WERI-Rb-1 (cell line): ENCODE results near the gene PRICKLE2.
"Not testable (repeated sequence)": the region's sequence is repeated elsewhere in the genome, so short reads cannot be mapped to it uniquely, and the experiment has no call there.

Source experiments
- DNase-seq: peaks from one replicate; pipeline ENCODE4 v3.0.0-alpha.2; 2020
- H3K27ac ChIP-seq: fragments of 250-450 bp; sonication (Bioruptor Pico); 2 replicates; pipeline ENCODE4 v1.5.1; 2020; ENCODE audit warnings: mild to moderate bottlenecking, moderate library complexity
- H3K27me3 ChIP-seq: fragments of 250-450 bp; sonication (Bioruptor Pico); 2 replicates; pipeline ENCODE4 v1.5.1; 2021; ENCODE audit warnings: mild to moderate bottlenecking, low read depth, moderate library complexity; ENCODE audit not compliant: insufficient read depth, severe bottlenecking
- H3K36me3 ChIP-seq: fragments of 250-450 bp; sonication (Bioruptor Pico); 2 replicates; pipeline ENCODE4 v1.5.1; 2020; ENCODE audit warnings: mild to moderate bottlenecking, moderate library complexity
- H3K4me3 ChIP-seq: 2 replicates; pipeline ENCODE4 v1.5.1; 2011; ENCODE audit warnings: low read depth, mild to moderate bottlenecking, control low read depth, low read length
- H3K9me3 ChIP-seq: fragments of 250-450 bp; sonication (Bioruptor Pico); 2 replicates; pipeline ENCODE4 v1.5.1; 2021; ENCODE audit warnings: mild to moderate bottlenecking, moderate library complexity; ENCODE audit not compliant: severe bottlenecking
- CTCF ChIP-seq: IDR thresholded peaks from 2 replicates; pipeline ENCODE4 v1.5.1; 2011; ENCODE audit warnings: low read depth, mild to moderate bottlenecking, control low read depth, inconsistent platforms, low read length

The PRICKLE2 gene

GRCh38 chr3:64094713-64095079 lies 130.6 kb downstream of the PRICKLE2 start:
- Histone ChIP-seq H3K27me3 (no peaks in the 10 kb centered on the region), H3K4me3 (no peak overlapping the region), H3K36me3 (peaks cover 24% of the 10 kb centered on the region), H3K9me3 (no peaks in the 10 kb centered on the region), H3K27ac (no peak overlapping the region)
- no peak for DNase-seq
- no peak for TF ChIP-seq CTCF

GRCh38 chr3:64093825-64094712 lies 131.2 kb downstream of the PRICKLE2 start:
- no peaks in the 10 kb centered on the region for H3K27me3 ChIP-seq
- no peak for DNase-seq
- H3K27ac ChIP-seq, result no peak overlapping the region
- no peaks in the 10 kb centered on the region for H3K9me3 ChIP-seq
- peaks cover 18% of the 10 kb centered on the region for H3K36me3 ChIP-seq
- no peak for TF ChIP-seq CTCF
- H3K4me3 ChIP-seq, result no peak overlapping the region

- H3K27me3 ChIP-seq, result no peaks in the 10 kb centered on the region
- no peak for TF ChIP-seq CTCF
- no peak overlapping the region for H3K4me3 ChIP-seq
- no peak for DNase-seq
- no peaks in the 10 kb centered on the region for H3K9me3 ChIP-seq
- H3K27ac ChIP-seq, result no peak overlapping the region
- peaks cover 11% of the 10 kb centered on the region for H3K36me3 ChIP-seq
Observed at GRCh38 chr3:64093211-64093610, 132.1 kb downstream of the PRICKLE2 start.

GRCh38 chr3:64091501-64091900 lies 133.8 kb downstream of the PRICKLE2 start:
- H3K36me3 ChIP-seq, result peaks cover 2% of the 10 kb centered on the region; the same call in 1 of the 2 replicates
- no peak for TF ChIP-seq CTCF
- H3K4me3 ChIP-seq, result no peak overlapping the region
- DNase-seq, result peak; percentile 70
- H3K27ac ChIP-seq, result peak overlapping the region; percentile 13; the same call in 1 of the 2 replicates
- H3K9me3 ChIP-seq, result no peaks in the 10 kb centered on the region
- no peaks in the 10 kb centered on the region for H3K27me3 ChIP-seq

GRCh38 chr3:64089386-64089785 lies 135.9 kb downstream of the PRICKLE2 start:
- DNase-seq, result peak; percentile 39
- H3K9me3 ChIP-seq, H3K27ac ChIP-seq, H3K36me3 ChIP-seq, H3K27me3 ChIP-seq, H3K4me3 ChIP-seq: not testable (repeated sequence)

GRCh38 chr3:64088408-64089205 lies 136.7 kb downstream of the PRICKLE2 start:
- DNase-seq, result no peak
- Histone ChIP-seq H3K36me3 (no peaks in the 10 kb centered on the region), H3K27me3 (no peaks in the 10 kb centered on the region), H3K27ac (0 out of 2 replicates have a peak overlapping the region, but pooled peaks have one; percentile 25), H3K9me3 (no peaks in the 10 kb centered on the region), H3K4me3 (no peak overlapping the region)
- no peak for TF ChIP-seq CTCF
